ENCODE measurements around the gene LSM10.

The LSM10 gene

GRCh38 chr1:36421649-36422048 lies 23.9 kb upstream of the LSM10 start:
- no peak for DNase-seq (ENCODE audit: low read depth in 2 of 2)
- no peak overlapping the region for H3K4me3 ChIP-seq (replicated peaks in 1 of 2; ENCODE audit: low read depth in 2 of 2, low read length in 2 of 2)
- no peak for TF ChIP-seq CTCF (IDR thresholded peaks at IDR 0.05; ENCODE audit: low read depth, low read length)

- DNase-seq (ENCODE audit: low read depth in 2 of 2): peak; percentile 88
- no peak overlapping the region for H3K4me3 ChIP-seq (replicated peaks in 1 of 2; ENCODE audit: low read depth in 2 of 2, low read length in 2 of 2)
- peak; percentile 95 for TF ChIP-seq CTCF (IDR thresholded peaks at IDR 0.05; ENCODE audit: low read depth, low read length)
Measured at GRCh38 chr1:36420836-36421317, 23.2 kb upstream of the LSM10 start.

GRCh38 chr1:36420409-36420808 lies 22.7 kb upstream of the LSM10 start:
- no peak overlapping the region for H3K4me3 ChIP-seq (replicated peaks in 1 of 2; ENCODE audit: low read depth in 2 of 2, low read length in 2 of 2)
- DNase-seq (ENCODE audit: low read depth in 2 of 2): peak; percentile 43 to 65
- TF ChIP-seq CTCF (IDR thresholded peaks at IDR 0.05; ENCODE audit: low read depth, low read length): no peak

- no peak for DNase-seq (ENCODE audit: low read depth in 2 of 2)
- H3K4me3 ChIP-seq (replicated peaks in 1 of 2; ENCODE audit: low read depth in 2 of 2, low read length in 2 of 2): no peak overlapping the region
- TF ChIP-seq CTCF (IDR thresholded peaks at IDR 0.05; ENCODE audit: low read depth, low read length): no peak
Measured at GRCh38 chr1:36419569-36419968, 21.9 kb upstream of the LSM10 start.

- no peak for DNase-seq (ENCODE audit: low read depth in 2 of 2)
- no peak for TF ChIP-seq CTCF (IDR thresholded peaks at IDR 0.05; ENCODE audit: low read depth, low read length)
- H3K4me3 ChIP-seq (replicated peaks in 1 of 2; ENCODE audit: low read depth in 2 of 2, low read length in 2 of 2): no peak overlapping the region
Measured at GRCh38 chr1:36419140-36419539, 21.4 kb upstream of the LSM10 start.

GRCh38 chr1:36417931-36418330 lies 20.2 kb upstream of the LSM10 start:
- no peak overlapping the region for H3K4me3 ChIP-seq (replicated peaks in 1 of 2; ENCODE audit: low read depth in 2 of 2, low read length in 2 of 2)
- TF ChIP-seq CTCF (IDR thresholded peaks at IDR 0.05; ENCODE audit: low read depth, low read length): no peak
- DNase-seq (ENCODE audit: low read depth in 2 of 2): no peak

- no peak for TF ChIP-seq CTCF (IDR thresholded peaks at IDR 0.05; ENCODE audit: low read depth, low read length)
- no peak for DNase-seq (ENCODE audit: low read depth in 2 of 2)
- H3K4me3 ChIP-seq (replicated peaks in 1 of 2; ENCODE audit: low read depth in 2 of 2, low read length in 2 of 2): no peak overlapping the region
Measured at GRCh38 chr1:36415661-36416326, 18.1 kb upstream of the LSM10 start.
